ENCODE measurements around the gene GALNT16.
"Not testable (repeated sequence)": the region's sequence is repeated elsewhere in the genome, so short reads cannot be mapped to it uniquely, and the experiment has no call there.

GALNT16 gene

GRCh38 chr14:69259527-69260189 is at the start of gene GALNT16:
GALNT16 (plus strand) TSS chr14:69260158; CDS start chr14:69260291, 133 bp downstream.
- peak; percentile 17 for DNase-seq

GRCh38 chr14:69214393-69214792 is 45.6 kb upstream of the GALNT16 start:
- DNase-seq = no peak

- DNase-seq = not testable (repeated sequence)
These were observed 42.3 kb upstream of the GALNT16 start for GRCh38 chr14:69217663-69218062.

- no peak for DNase-seq
These were observed 35.0 kb upstream of the GALNT16 start for GRCh38 chr14:69224946-69225345.

GRCh38 chr14:69226178-69226577 is 33.8 kb upstream of the GALNT16 start:
- DNase-seq = no peak

- DNase-seq = no peak
These were observed 33.2 kb upstream of the GALNT16 start for GRCh38 chr14:69226736-69227135.

- no peak for DNase-seq
These were observed 28.5 kb upstream of the GALNT16 start for GRCh38 chr14:69231486-69231885.

GRCh38 chr14:69232388-69232787 is 27.6 kb upstream of the GALNT16 start:
- no peak for DNase-seq

GRCh38 chr14:69234106-69234505 is 25.9 kb upstream of the GALNT16 start:
- DNase-seq = no peak

GRCh38 chr14:69235708-69236107 is 24.2 kb upstream of the GALNT16 start:
- DNase-seq = no peak

GRCh38 chr14:69237142-69237541 is 22.8 kb upstream of the GALNT16 start:
- no peak for DNase-seq

- no peak for DNase-seq
These were observed 22.4 kb upstream of the GALNT16 start for GRCh38 chr14:69237584-69237983.

GRCh38 chr14:69238883-69239282 is 21.1 kb upstream of the GALNT16 start:
- no peak for DNase-seq

- no peak for DNase-seq
These were observed 19.3 kb upstream of the GALNT16 start for GRCh38 chr14:69240527-69241173.

- DNase-seq = no peak
These were observed 18.4 kb upstream of the GALNT16 start for GRCh38 chr14:69241577-69241976.

- DNase-seq = peak; percentile 68
These were observed 17.4 kb upstream of the GALNT16 start for GRCh38 chr14:69242311-69243224.

- no peak for DNase-seq
These were observed 15.0 kb upstream of the GALNT16 start for GRCh38 chr14:69244946-69245345.

GRCh38 chr14:69246331-69246730 is 13.6 kb upstream of the GALNT16 start:
- DNase-seq = no peak

- DNase-seq = no peak
These were observed 12.1 kb upstream of the GALNT16 start for GRCh38 chr14:69247676-69248440.

GRCh38 chr14:69249603-69250002 is 10.4 kb upstream of the GALNT16 start:
- no peak for DNase-seq

GRCh38 chr14:69252851-69253250 is 7.1 kb upstream of the GALNT16 start:
- no peak for DNase-seq

- DNase-seq = no peak
These were observed 811 bp upstream of the GALNT16 start for GRCh38 chr14:69259168-69259526.

Data from midbrain (tissue), 1 donor.